Activated CD4-positive, alpha-beta T cell treated with anti-CD3 and anti-CD28 coated beads, Interleukin-2, Interleukin-6, amounts not matched to agents 100 ng/mL and 50 ng/mL, durations not matched to agents 16 hours and 8 hours (primary cell): Measurements from ENCODE around the gene ARF3.

ENCODE experiments used
- DNase-seq: peaks from one replicate; pipeline ENCODE4 v3.0.0-alpha.2; 2020

The ARF3 gene

GRCh38 chr12:48961801-48962200 is 4.5 kb upstream of the ARF3 start:
- DNase-seq, result no peak

- no peak for DNase-seq
Measured at GRCh38 chr12:48961331-48961730, 4.0 kb upstream of the ARF3 start.

- no peak for DNase-seq
Measured at GRCh38 chr12:48960834-48961233, 3.5 kb upstream of the ARF3 start.

- DNase-seq, result no peak
Measured at GRCh38 chr12:48958049-48958388, 732 bp upstream of the ARF3 start.

GRCh38 chr12:48956279-48957140 is 777 bp downstream of the ARF3 start:
- peak; percentile 48 for DNase-seq

GRCh38 chr12:48954841-48955501 is 2.3 kb downstream of the ARF3 start:
- no peak for DNase-seq

GRCh38 chr12:48954061-48954460 is 3.2 kb downstream of the ARF3 start:
- DNase-seq, result no peak

GRCh38 chr12:48952691-48953090 is 4.6 kb downstream of the ARF3 start:
- no peak for DNase-seq

- no peak for DNase-seq
Measured at GRCh38 chr12:48947727-48948126, 9.6 kb downstream of the ARF3 start.

- no peak for DNase-seq
Measured at GRCh38 chr12:48946943-48947342, 10.3 kb downstream of the ARF3 start.

GRCh38 chr12:48946205-48946604 is 11.1 kb downstream of the ARF3 start:
- no peak for DNase-seq

- no peak for DNase-seq
Measured at GRCh38 chr12:48943221-48943620, 14.1 kb downstream of the ARF3 start.

GRCh38 chr12:48940181-48940580 is 17.1 kb downstream of the ARF3 start:
- no peak for DNase-seq

GRCh38 chr12:48938805-48939204 is 18.5 kb downstream of the ARF3 start:
- no peak for DNase-seq

GRCh38 chr12:48937170-48937569 is 20.1 kb downstream of the ARF3 start:
- DNase-seq, result no peak

GRCh38 chr12:48936379-48936979 is 20.8 kb downstream of the ARF3 start:
- DNase-seq, result peak; percentile 84

GRCh38 chr12:48934312-48934706 is 23.0 kb downstream of the ARF3 start:
- no peak for DNase-seq

GRCh38 chr12:48933664-48934311 is 23.5 kb downstream of the ARF3 start:
- DNase-seq, result peak; percentile 30

GRCh38 chr12:48932878-48933277 is 24.4 kb downstream of the ARF3 start:
- DNase-seq, result no peak

GRCh38 chr12:48930475-48930874 is 26.8 kb downstream of the ARF3 start:
- no peak for DNase-seq

- no peak for DNase-seq
Measured at GRCh38 chr12:48929551-48929950, 27.7 kb downstream of the ARF3 start.

GRCh38 chr12:48927261-48927660 is 30.0 kb downstream of the ARF3 start:
- DNase-seq, result no peak

GRCh38 chr12:48925304-48926011 is 31.8 kb downstream of the ARF3 start, which contains the start of gene FKBP11:
FKBP11 (minus strand) TSS chr12:48925492; CDS start chr12:48925428, 64 bp downstream.
- peak; percentile 80 for DNase-seq
